Kidney (tissue), 14 donors: ENCODE results near the gene GLS. TPM values are rescaled to one million over a fixed set of nuclear protein-coding genes. Genes with fewer than 3 reads are reported as not detected.
A peak's percentile ranks its signal among the peaks of the same experiment; 100 is the strongest.
"Not testable (repeated sequence)": the region's sequence is repeated elsewhere in the genome, so short reads cannot be mapped to it uniquely, and the experiment has no call there.

ENCODE experiments used
- DNase-seq, 5 donors: peaks; one replicate each; pipeline ENCODE4 v3.0.0-alpha.2; 2013 to 2020
- FAIRE-seq: peaks from 2 replicates; lab custom pipeline; 2012; peaks lifted over from hg19 to GRCh38; lab: Jason Lieb, UNC
- H3K27ac ChIP-seq, 2 donors: one replicate each; pipeline ENCODE4 v1.7.0; 2013; ENCODE audit warnings: low read depth in 2 of 2, low read length in 2 of 2, inconsistent platforms in 1 of 2
- H3K27me3 ChIP-seq: one replicate; pipeline ENCODE4 v1.7.1; 2013; ENCODE audit warnings: low read length, inconsistent platforms; ENCODE audit not compliant: control insufficient read depth, insufficient read depth
- H3K36me3 ChIP-seq, 3 donors: one replicate each; pipeline versions ENCODE4 v1.7.0 to v1.7.1; 2013; ENCODE audit warnings: low read length in 3 of 3, control low read depth in 1 of 3, inconsistent platforms in 1 of 3; ENCODE audit not compliant: insufficient read depth in 3 of 3, control insufficient read depth in 2 of 3
- H3K4me1 ChIP-seq, 3 donors: one replicate each; pipeline versions ENCODE4 v1.7.0 to v1.7.1; 2013; ENCODE audit warnings: low read length in 3 of 3, inconsistent platforms in 1 of 3, low read depth in 1 of 3; ENCODE audit not compliant: control insufficient read depth in 2 of 3, insufficient read depth in 2 of 3
- H3K4me3 ChIP-seq, 3 donors: one replicate each; pipeline versions ENCODE4 v1.7.0 to v1.8.1; 2013; ENCODE audit warnings: low read length in 3 of 3, control low read depth in 1 of 3, inconsistent platforms in 1 of 3
- H3K9ac ChIP-seq, 3 donors: one replicate each; pipeline versions ENCODE4 v1.7.0 to v1.7.1; 2013; ENCODE audit warnings: low read length in 3 of 3, control low read depth in 1 of 3, inconsistent platforms in 1 of 3
- H3K9me3 ChIP-seq, 3 donors: one replicate each; pipeline versions ENCODE4 v1.7.0 to v1.7.1; 2013; ENCODE audit warnings: low read length in 3 of 3, control low read depth in 1 of 3, inconsistent platforms in 1 of 3; ENCODE audit not compliant: control insufficient read depth in 2 of 3, insufficient read depth in 1 of 3
- CTCF ChIP-seq: IDR thresholded peaks from 3 replicates; pipeline ENCODE4 v1.5.1; 2012; ENCODE audit warnings: mild to moderate bottlenecking, moderate library complexity, borderline replicate concordance; ENCODE audit not compliant: insufficient read depth; ENCODE audit errors: extremely low read depth
- intact Hi-C: fragments of 100-400 bp; cut with DNase I; formaldehyde crosslinking; loops from one replicate; pipeline ENCODE4 v1.11.1; 2022
- polyA plus RNA-seq: library from polyadenylated mRNA; stranded (reverse); fragments of 350-450 nt; fragmentation: Illumina TruSeq; extraction: RNeasy Lipid Tissue Mini Kit (QIAGEN cat#74804); gene quantifications from one replicate; pipeline ENCODE4 v1.2.3, GENCODE V29; 2014; ENCODE audit warnings: low read depth, low replicate concordance; ENCODE audit not compliant: insufficient read depth
- total RNA-seq: library from RNA; stranded (reverse); fragmentation: NEBNext Ultra II Directional; extraction: Animal tissue kit (Norgen Biotek cat#: 25700); gene quantifications from one replicate; pipeline ENCODE4 v1.2.1, GENCODE V29; 2021
- donor health status: control.
- donor health status: control.
- donor health status: control.
- donor health status: control.
- donor health status: control.
- donor health status: DM: yes; HTN: yes; CAD: no.
- donor health status: Normal renal cell carcinoma (clear cell type).

GLS gene
- total and polyA plus RNA-seq, 2 donors from 2014 or later: 196 to 230 TPM

DNA sequence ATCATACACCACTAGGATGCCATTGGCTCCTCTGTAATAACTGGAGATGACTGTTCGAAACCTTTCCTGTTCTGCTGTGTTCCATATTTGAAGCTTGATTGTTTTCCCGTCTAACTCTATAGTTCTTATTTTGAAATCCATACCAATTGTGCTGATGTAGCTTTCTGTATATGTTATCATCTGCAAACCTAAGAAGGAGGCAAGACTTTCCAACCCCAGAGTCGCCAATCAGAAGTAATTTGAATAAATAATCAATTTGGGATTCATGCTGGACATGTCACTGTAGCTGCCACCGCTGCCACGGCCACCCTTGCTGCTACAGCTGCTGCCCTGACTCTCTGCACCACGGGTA is 112.6 kb downstream of the GLS start:
- peaks cover 21 to 71% (median 56%) of the 10 kb centered on the region in 3 donors for H3K36me3 ChIP-seq
- no peak for TF ChIP-seq CTCF
- no peak overlapping the region for H3K9ac ChIP-seq
- H3K9me3 ChIP-seq: no peaks in the 10 kb centered on the region
- H3K4me1 ChIP-seq: no peaks in the 10 kb centered on the region
- H3K4me3 ChIP-seq: no peak overlapping the region
- H3K27me3 ChIP-seq: no peaks in the 10 kb centered on the region
- H3K27ac ChIP-seq: no peak overlapping the region
- FAIRE-seq (no peak), DNase-seq (no peak)
- intact Hi-C loops: no loop called here

GRCh38 chr2:190994148-190994547 is 113.5 kb downstream of the GLS start:
- H3K4me3 ChIP-seq: no peak overlapping the region
- intact Hi-C loops: no loop called here
- TF ChIP-seq CTCF: no peak
- no peaks in the 10 kb centered on the region for H3K9me3 ChIP-seq
- peaks cover 25 to 71% (median 57%) of the 10 kb centered on the region in 3 donors for H3K36me3 ChIP-seq
- no peaks in the 10 kb centered on the region for H3K27me3 ChIP-seq
- no peak overlapping the region for H3K9ac ChIP-seq
- DNase-seq (no peak), FAIRE-seq (no peak)
- H3K4me1 ChIP-seq: no peaks in the 10 kb centered on the region
- H3K27ac ChIP-seq: no peak overlapping the region

DNA sequence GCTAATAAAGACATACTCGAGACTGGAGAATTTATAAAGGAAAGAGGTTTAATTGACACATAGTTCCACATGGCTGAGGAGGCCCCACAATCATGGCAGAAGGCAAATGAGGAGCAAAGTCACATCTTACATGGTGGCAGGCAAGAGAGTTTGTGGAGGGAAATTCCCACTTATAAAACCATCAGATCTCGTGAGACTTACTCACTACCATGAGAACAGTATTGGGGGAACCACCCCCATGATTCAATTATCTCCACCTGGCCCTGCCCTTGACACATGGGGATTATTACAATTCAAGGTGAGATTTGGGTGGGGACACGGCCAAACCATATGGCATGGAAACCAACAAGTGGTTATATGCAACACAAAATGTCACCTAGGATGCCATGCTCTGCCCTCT is 114.7 kb downstream of the GLS start:
- H3K9ac ChIP-seq, H3K4me3 ChIP-seq, H3K27me3 ChIP-seq, H3K4me1 ChIP-seq, H3K9me3 ChIP-seq, intact Hi-C loops, H3K27ac ChIP-seq, DNase-seq, FAIRE-seq: not testable (repeated sequence)
- H3K36me3 ChIP-seq: peaks cover 25 to 67% (median 57%) of the 10 kb centered on the region in 3 donors

- TF ChIP-seq CTCF: peak; percentile 22
- Histone ChIP-seq H3K4me3 (no peak overlapping the region), H3K4me1 (no peaks in the 10 kb centered on the region), H3K9ac (no peak overlapping the region), H3K9me3 (no peaks in the 10 kb centered on the region), H3K27ac (no peak overlapping the region), H3K36me3 (peaks cover 28 to 64% (median 60%) of the 10 kb centered on the region in 3 donors), H3K27me3 (no peaks in the 10 kb centered on the region)
- FAIRE-seq: no peak
- peak in 2 of 5 donors; percentile 14 to 37 for DNase-seq
- intact Hi-C loops: no loop called here
Observed at GRCh38 chr2:190996338-190996946, 115.8 kb downstream of the GLS start.
